ENCODE measurements around the gene SLC2A10. TPM values are rescaled to one million over a fixed set of nuclear protein-coding genes. Genes with fewer than 3 reads are reported as not detected.

SLC2A10 gene
- total RNA-seq, 1 experiment from 2014 or later: 9.6 TPM

GRCh38 chr20:46777331-46777730 lies 67.9 kb downstream of the SLC2A10 start:
- Histone ChIP-seq H3K4me3 (ENCODE audit: low read length) (no peak overlapping the region), H3K79me2 (ENCODE audit: low read length) (no peaks in the 10 kb centered on the region), H3K9me2 (replicated peaks; ENCODE audit: low read length) (no peaks in the 10 kb centered on the region), H3K4me1 (ENCODE audit: insufficient read depth, low read length) (no peaks in the 10 kb centered on the region), H3F3A (ENCODE audit: low read length, unreplicated experiment) (no peaks in the 10 kb centered on the region), H3K4me2 (ENCODE audit: low read length) (no peak overlapping the region), H4K20me1 (ENCODE audit: low read length) (no peaks in the 10 kb centered on the region), H3K27me3 (ENCODE audit: low read length) (no peaks in the 10 kb centered on the region), H3K27ac (ENCODE audit: low read length) (no peak overlapping the region), H2AFZ (ENCODE audit: low read length) (no peak overlapping the region), H3K9ac (ENCODE audit: low read length) (no peak overlapping the region), H3K36me3 (ENCODE audit: low read depth, low read length) (no peaks in the 10 kb centered on the region), H3K9me3 (ENCODE audit: low read length) (no peaks in the 10 kb centered on the region)
- no peak for ATAC-seq
- POLR2A ChIA-PET (ENCODE audit: unreplicated experiment): no interaction called here
- no peak for DNase-seq
- CTCF ChIA-PET: no interaction called here
- intact Hi-C loops (cut with micrococcal nuclease): no loop called here
- BruUV-seq (replicated peaks): no TSS peak
- TF ChIP-seq CTCF (conservative IDR thresholded peaks at IDR 0.05; ENCODE audit: low read depth, low read length): no peak
- TF ChIP-seq EZH2phosphoT487 (IDR thresholded peaks at IDR 0.05; ENCODE audit: borderline replicate concordance, low read length): no peak
- no peak for TF ChIP-seq EZH2 (IDR thresholded peaks at IDR 0.05; ENCODE audit: low read length, unreplicated experiment)

- no peaks in the 10 kb centered on the region for H3K27me3 ChIP-seq (ENCODE audit: low read length)
- peaks cover 4% of the 10 kb centered on the region; the same call in 1 of the 2 replicates for H3K4me1 ChIP-seq (ENCODE audit: insufficient read depth, low read length)
- no peaks in the 10 kb centered on the region for H3K9me3 ChIP-seq (ENCODE audit: low read length)
- H3K27ac ChIP-seq (ENCODE audit: low read length): no peak overlapping the region
- no peak overlapping the region for H3K4me3 ChIP-seq (ENCODE audit: low read length)
- BruUV-seq (replicated peaks): no TSS peak
- no peak for ATAC-seq
- H2AFZ ChIP-seq (ENCODE audit: low read length): no peak overlapping the region
- H3K4me2 ChIP-seq (ENCODE audit: low read length): no peak overlapping the region
- no peak for DNase-seq
- ChIA-PET CTCF (no interaction called here), POLR2A (ENCODE audit: unreplicated experiment) (no interaction called here)
- no peaks in the 10 kb centered on the region for H3F3A ChIP-seq (ENCODE audit: low read length, unreplicated experiment)
- no peak overlapping the region for H3K9ac ChIP-seq (ENCODE audit: low read length)
- no peaks in the 10 kb centered on the region for H4K20me1 ChIP-seq (ENCODE audit: low read length)
- no peaks in the 10 kb centered on the region for H3K36me3 ChIP-seq (ENCODE audit: low read depth, low read length)
- H3K9me2 ChIP-seq (replicated peaks; ENCODE audit: low read length): no peaks in the 10 kb centered on the region
- no peaks in the 10 kb centered on the region for H3K79me2 ChIP-seq (ENCODE audit: low read length)
- no peak for TF ChIP-seq EZH2phosphoT487 (IDR thresholded peaks at IDR 0.05; ENCODE audit: borderline replicate concordance, low read length)
- TF ChIP-seq EZH2 (IDR thresholded peaks at IDR 0.05; ENCODE audit: low read length, unreplicated experiment): no peak
- TF ChIP-seq CTCF (conservative IDR thresholded peaks at IDR 0.05; ENCODE audit: low read depth, low read length): no peak
- intact Hi-C loops (cut with micrococcal nuclease): no loop called here
Observed at GRCh38 chr20:46779831-46780230, 70.4 kb downstream of the SLC2A10 start.

GRCh38 chr20:46784436-46785127 lies 75.1 kb downstream of the SLC2A10 start:
- H3K79me2 ChIP-seq (ENCODE audit: low read length): no peaks in the 10 kb centered on the region
- intact Hi-C loops (cut with micrococcal nuclease): no loop called here
- POLR2A ChIA-PET (ENCODE audit: unreplicated experiment): no interaction called here
- no peak overlapping the region for H3K4me3 ChIP-seq (ENCODE audit: low read length)
- H3K9ac ChIP-seq (ENCODE audit: low read length): no peak overlapping the region
- peaks cover 15% of the 10 kb centered on the region; the same call in 1 of the 2 replicates for H3K27me3 ChIP-seq (ENCODE audit: low read length)
- no peaks in the 10 kb centered on the region for H3K9me2 ChIP-seq (replicated peaks; ENCODE audit: low read length)
- CTCF ChIA-PET: no interaction called here
- no peak overlapping the region for H3K27ac ChIP-seq (ENCODE audit: low read length)
- no TSS peak for BruUV-seq (replicated peaks)
- no peaks in the 10 kb centered on the region for H3K9me3 ChIP-seq (ENCODE audit: low read length)
- TF ChIP-seq EZH2 (IDR thresholded peaks at IDR 0.05; ENCODE audit: low read length, unreplicated experiment): no peak
- TF ChIP-seq EZH2phosphoT487 (IDR thresholded peaks at IDR 0.05; ENCODE audit: borderline replicate concordance, low read length): no peak
- ATAC-seq: no peak
- H3K4me1 ChIP-seq (ENCODE audit: insufficient read depth, low read length): peaks cover 4% of the 10 kb centered on the region; the same call in 1 of the 2 replicates
- peak overlapping the region; percentile 27; the same call in 1 of the 2 replicates for H3K4me2 ChIP-seq (ENCODE audit: low read length)
- peak; percentile 32 for DNase-seq
- no peaks in the 10 kb centered on the region for H3F3A ChIP-seq (ENCODE audit: low read length, unreplicated experiment)
- H2AFZ ChIP-seq (ENCODE audit: low read length): 0 out of 2 replicates have a peak overlapping the region, but pooled peaks have one; percentile 48
- no peaks in the 10 kb centered on the region for H3K36me3 ChIP-seq (ENCODE audit: low read depth, low read length)
- no peaks in the 10 kb centered on the region for H4K20me1 ChIP-seq (ENCODE audit: low read length)

Other genes starting within 250 kb of the SLC2A10 start
- 0.52 and 0.58 TPM in 2 replicates for gene ZNF334, start 196.1 kb upstream of the SLC2A10 start, total RNA-seq (2014; rRNA removed)
- not detected in 2 replicates for gene OCSTAMP, start 159.0 kb upstream of the SLC2A10 start, total RNA-seq (2014; rRNA removed)
- gene SLC13A3, start 58.2 kb upstream of the SLC2A10 start, total RNA-seq (2014; rRNA removed): not detected in 2 replicates
- gene TP53RK, start 20.2 kb upstream of the SLC2A10 start, total RNA-seq (2014; rRNA removed): 41.4 and 48.1 TPM in 2 replicates
- 0.29 and 0.33 TPM in 2 replicates for gene EYA2, start 185.2 kb downstream of the SLC2A10 start, total RNA-seq (2014; rRNA removed)